Urinary bladder (tissue), 4 donors: Measurements from ENCODE around the gene IFT81. TPM values are rescaled to one million over a fixed set of nuclear protein-coding genes. Genes with fewer than 3 reads are reported as not detected.
"Not testable (repeated sequence)": the region's sequence is repeated elsewhere in the genome, so short reads cannot be mapped to it uniquely, and the experiment has no call there.

Experiments
- DNase-seq: peaks from one replicate; pipeline ENCODE4 v3.0.0-alpha.2; 2015; ENCODE audit errors: extremely low spot score
- H3K27ac ChIP-seq: one replicate; pipeline ENCODE4 v1.5.1; 2013; ENCODE audit warnings: low read depth, mild to moderate bottlenecking, moderate library complexity
- H3K36me3 ChIP-seq: one replicate; pipeline ENCODE4 v1.6.1; 2013; ENCODE audit warnings: mild to moderate bottlenecking, moderate library complexity; ENCODE audit not compliant: insufficient read depth
- H3K4me1 ChIP-seq: one replicate; pipeline ENCODE4 v1.6.1; 2013; ENCODE audit warnings: mild to moderate bottlenecking, moderate library complexity; ENCODE audit not compliant: insufficient read depth
- H3K4me3 ChIP-seq: one replicate; pipeline ENCODE4 v1.5.1; 2013; ENCODE audit warnings: low read depth, low read length
- WGBS: extraction: QIAGEN DNeasy Blood & Tissue Kit; methylation state at CpG from one replicate; pipeline ENCODE4 v1.1.7; 2013; 5-methylcytosine and 5-hydroxymethylcytosine counted together
- polyA plus RNA-seq: library from polyadenylated mRNA; stranded (reverse); fragments of 200-250 nt; gene quantifications from one replicate; pipeline ENCODE4 v1.2.3, GENCODE V29; 2013
- total RNA-seq: library from RNA; depleted of rRNA; stranded (reverse); fragments of >200 nt; gene quantifications from one replicate; pipeline ENCODE4 v1.2.3, GENCODE V29; 2014
- donor health status: healthy with polysubstance abuse.
- donor health status: healthy.

Gene IFT81
- total and polyA plus RNA-seq, 2 donors: 13.2 to 54.0 TPM

DNA sequence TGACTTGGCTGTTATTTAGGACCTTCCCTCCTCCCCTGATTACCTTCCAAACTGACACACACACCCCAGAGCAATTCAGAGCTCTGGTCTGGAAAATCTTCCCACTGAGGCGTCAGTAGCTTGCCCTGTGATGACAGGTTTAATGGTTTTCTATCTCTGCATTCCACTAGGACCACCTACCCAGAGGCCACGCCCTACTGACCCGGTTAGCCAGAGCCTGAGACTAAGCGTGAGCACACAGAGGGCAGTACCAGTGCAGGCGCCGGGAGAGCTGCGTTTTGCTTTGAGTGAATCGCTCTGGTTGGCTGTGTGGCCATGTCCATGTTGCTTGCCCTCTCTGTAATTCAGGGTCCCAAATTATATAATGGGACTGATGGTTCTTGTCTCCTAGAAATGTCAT, 120.7 kb downstream of the IFT81 start:
- WGBS: 67% methylated on average over 8 of the region's 8 CpGs
- H3K4me1 ChIP-seq: no peaks in the 10 kb centered on the region

GRCh38 chr12:110245369-110245772, 121.2 kb downstream of the IFT81 start:
- H3K4me1 ChIP-seq: no peaks in the 10 kb centered on the region
- no peak for DNase-seq

More for the DNA sequence above, 120.7 kb downstream of the IFT81 start:
- no peak overlapping the region for H3K27ac ChIP-seq
- no peaks in the 10 kb centered on the region for H3K36me3 ChIP-seq
- no peak overlapping the region for H3K4me3 ChIP-seq
- DNase-seq: no peak

DNA sequence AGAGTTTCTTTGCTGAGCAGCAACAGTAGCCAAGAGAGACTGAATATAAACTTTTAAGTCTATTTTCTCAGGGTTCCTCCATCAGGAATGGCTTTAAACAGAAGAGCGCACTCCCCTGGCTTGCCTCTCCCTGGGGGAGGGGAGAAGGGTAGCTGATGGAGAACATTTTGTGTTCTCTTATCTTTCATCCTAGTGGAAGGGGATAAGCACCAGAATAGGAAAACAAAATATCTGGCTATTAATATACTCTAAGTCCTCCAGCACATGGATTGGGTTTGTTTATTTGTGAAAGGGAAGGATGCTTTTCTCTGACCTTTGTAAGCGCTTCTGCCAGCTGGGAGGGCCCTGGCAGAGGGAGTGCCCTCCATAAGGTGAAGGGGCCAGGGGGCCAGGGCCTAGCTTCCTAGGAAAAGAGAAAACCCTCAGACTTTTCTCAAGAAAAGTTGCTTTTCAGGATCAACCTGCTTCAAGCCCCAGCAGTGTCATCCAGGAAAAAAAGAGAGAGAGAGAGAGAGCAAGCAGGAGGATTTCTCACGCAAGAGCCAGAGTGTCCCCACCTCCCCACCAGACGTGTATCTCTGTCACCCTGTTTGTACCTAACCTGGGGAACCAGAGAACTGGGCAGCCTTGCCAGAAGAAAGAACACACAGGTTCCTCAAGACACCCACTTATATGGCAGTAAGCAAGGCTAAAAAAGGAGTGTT, 122.6 kb downstream of the IFT81 start:
- 33% methylated on average over 4 of the region's 4 CpGs for WGBS
- DNase-seq: peak; percentile 56
- Histone ChIP-seq H3K36me3 (no peaks in the 10 kb centered on the region), H3K4me1 (peaks cover 1% of the 10 kb centered on the region), H3K27ac (peak overlapping the region; percentile 54), H3K4me3 (no peak overlapping the region)

More at GRCh38 chr12:110245369-110245772, 121.2 kb downstream of the IFT81 start:
- Histone ChIP-seq H3K36me3 (no peaks in the 10 kb centered on the region), H3K4me3 (no peak overlapping the region), H3K27ac (no peak overlapping the region)
- 80% methylated on average over 3 of the region's 3 CpGs for WGBS

DNA sequence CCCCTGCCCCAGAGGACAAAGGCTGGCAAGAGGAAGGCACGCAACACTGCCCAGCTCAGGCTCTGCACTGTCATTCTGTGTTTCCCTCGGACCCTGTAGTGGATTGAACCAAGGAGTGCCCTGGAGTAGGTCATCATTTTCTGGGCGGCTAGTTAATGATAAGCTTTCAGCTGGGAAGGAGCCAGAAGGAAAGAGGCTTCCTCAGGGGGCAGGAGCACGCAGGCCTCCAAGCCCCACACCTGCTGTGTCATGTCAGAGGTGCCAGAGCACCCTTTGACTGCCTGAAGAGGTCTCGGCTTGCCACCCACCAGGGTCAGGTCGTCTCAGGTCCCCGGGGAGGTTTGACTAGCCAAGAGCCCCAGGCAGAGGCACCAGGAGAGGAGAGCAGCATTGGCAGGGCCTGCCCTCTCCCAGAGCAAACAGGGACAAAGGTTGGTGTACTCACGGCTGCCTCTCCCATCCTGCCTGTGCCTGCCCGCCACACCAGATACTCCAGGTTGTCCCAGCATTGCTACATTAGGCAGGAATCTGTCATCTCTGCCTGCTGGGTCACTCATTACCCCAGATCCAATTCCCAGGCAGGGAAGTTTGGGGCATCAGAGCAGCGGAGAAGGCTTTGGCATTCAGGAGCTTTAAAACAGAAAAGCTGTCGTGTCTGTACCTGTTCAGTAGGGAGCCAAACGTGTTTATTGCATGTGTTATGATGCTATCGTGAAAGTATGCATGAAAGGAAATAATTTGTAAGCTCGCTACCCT, 123.4 kb downstream of the IFT81 start:
- no peaks in the 10 kb centered on the region for H3K36me3 ChIP-seq
- 50% methylated on average over 14 of the region's 14 CpGs for WGBS
- peaks cover 1% of the 10 kb centered on the region for H3K4me1 ChIP-seq
- peak overlapping the region; percentile 54 for H3K27ac ChIP-seq
- H3K4me3 ChIP-seq: no peak overlapping the region
- DNase-seq: peak; percentile 78

DNA sequence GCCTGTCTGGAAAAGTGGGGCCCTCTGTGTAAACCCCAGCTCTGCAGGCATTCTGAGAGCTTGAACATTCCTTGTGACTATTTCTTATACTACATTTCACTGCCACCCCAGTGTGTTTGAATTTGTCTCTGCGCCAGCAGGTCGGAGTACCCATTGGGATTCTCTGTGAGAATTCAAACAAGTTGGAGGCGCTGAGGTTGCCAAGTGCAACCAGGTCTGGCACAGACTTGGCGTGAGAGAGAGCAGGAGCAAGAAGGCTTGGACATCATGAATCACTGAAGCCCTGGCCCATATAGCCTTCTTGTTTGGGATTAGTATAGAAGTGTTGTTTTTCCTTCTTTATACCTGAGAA, 123.9 kb downstream of the IFT81 start:
- no peak overlapping the region for H3K27ac ChIP-seq
- H3K4me1 ChIP-seq: peaks cover 1% of the 10 kb centered on the region
- H3K4me3 ChIP-seq: no peak overlapping the region
- WGBS: 72% methylated on average over 4 of the region's 4 CpGs
- no peak for DNase-seq
- no peaks in the 10 kb centered on the region for H3K36me3 ChIP-seq

DNA sequence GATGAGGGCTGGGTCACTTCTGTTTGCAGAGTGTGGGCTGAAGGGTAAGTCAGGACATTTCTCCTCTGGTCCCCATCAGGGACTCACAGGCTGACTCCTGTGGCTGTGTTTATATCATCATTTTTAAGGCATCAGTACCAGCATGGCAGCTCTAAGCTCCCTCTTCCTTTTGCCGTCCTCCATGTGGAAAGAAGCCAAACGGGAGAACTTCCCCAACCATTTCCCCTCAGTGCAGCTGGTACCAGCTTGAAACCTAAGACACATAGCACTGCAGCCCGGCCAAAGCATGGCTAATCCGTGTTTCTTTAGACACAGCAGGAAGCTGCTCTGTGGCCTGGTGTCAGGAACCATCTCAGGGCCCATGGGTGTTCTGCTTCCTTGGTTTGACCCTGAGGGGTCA, 124.9 kb downstream of the IFT81 start:
- no peaks in the 10 kb centered on the region for H3K36me3 ChIP-seq
- peaks cover 1% of the 10 kb centered on the region for H3K4me1 ChIP-seq
- no peak overlapping the region for H3K4me3 ChIP-seq
- 16% methylated on average over 4 of the region's 4 CpGs for WGBS
- DNase-seq: no peak
- H3K27ac ChIP-seq: peak overlapping the region; percentile 11

- DNase-seq: no peak
- peaks cover 1% of the 10 kb centered on the region for H3K4me1 ChIP-seq
- H3K27ac ChIP-seq: no peak overlapping the region
- no peaks in the 10 kb centered on the region for H3K36me3 ChIP-seq
- no peak overlapping the region for H3K4me3 ChIP-seq
- 75% methylated on average over 7 of the region's 7 CpGs for WGBS
These were observed 125.6 kb downstream of the IFT81 start for GRCh38 chr12:110249716-110250225.

DNA sequence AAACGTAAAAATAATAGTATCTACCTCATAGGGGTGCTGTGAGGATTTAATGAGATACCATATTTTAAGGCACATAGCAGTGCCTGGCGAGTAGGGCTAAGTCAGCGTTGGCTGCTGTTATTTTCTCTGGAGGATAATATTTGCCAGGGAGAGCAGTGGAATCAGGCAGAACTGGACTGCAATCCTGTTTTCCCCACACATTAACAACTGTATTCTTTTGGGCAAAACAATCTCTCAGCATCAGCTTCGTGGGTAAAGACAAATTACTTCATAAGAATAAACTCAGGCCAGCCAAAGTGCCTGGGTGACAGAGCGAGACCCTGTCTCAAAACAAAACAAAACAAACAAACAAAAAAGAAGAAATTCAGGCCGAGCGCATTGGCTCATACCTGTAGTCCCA, 127.2 kb downstream of the IFT81 start:
- peaks cover 1% of the 10 kb centered on the region for H3K4me1 ChIP-seq
- DNase-seq: no peak

DNA sequence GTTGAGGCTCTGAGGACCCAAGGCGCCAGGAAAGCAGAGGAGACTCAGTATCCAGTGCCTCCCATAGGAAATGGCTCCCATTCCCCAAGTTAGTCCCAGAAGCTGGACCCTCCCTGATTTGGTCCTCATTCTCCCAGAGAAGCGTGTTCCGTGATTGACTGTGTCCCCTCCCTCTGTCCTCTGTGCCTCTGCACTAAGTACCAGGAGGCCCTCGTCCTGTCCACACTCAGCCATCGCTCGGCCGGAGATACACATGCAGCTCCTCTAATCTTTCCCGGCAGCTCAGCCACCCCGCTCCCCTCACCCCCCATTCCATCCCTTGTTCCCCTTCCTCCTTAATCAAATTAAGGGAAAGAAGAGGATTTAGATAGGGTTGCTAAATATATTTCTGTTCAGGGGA, 128.6 kb downstream of the IFT81 start:
- WGBS: 56% methylated on average over 9 of the region's 9 CpGs
- no peaks in the 10 kb centered on the region for H3K36me3 ChIP-seq
- H3K4me3 ChIP-seq: no peak overlapping the region
- DNase-seq: no peak
- no peak overlapping the region for H3K27ac ChIP-seq
- H3K4me1 ChIP-seq: peaks cover 1% of the 10 kb centered on the region

More for the DNA sequence above, 127.2 kb downstream of the IFT81 start:
- Histone ChIP-seq H3K27ac (no peak overlapping the region), H3K4me3 (no peak overlapping the region), H3K36me3 (no peaks in the 10 kb centered on the region)
- WGBS: 88% methylated on average over 7 of the region's 7 CpGs

DNA sequence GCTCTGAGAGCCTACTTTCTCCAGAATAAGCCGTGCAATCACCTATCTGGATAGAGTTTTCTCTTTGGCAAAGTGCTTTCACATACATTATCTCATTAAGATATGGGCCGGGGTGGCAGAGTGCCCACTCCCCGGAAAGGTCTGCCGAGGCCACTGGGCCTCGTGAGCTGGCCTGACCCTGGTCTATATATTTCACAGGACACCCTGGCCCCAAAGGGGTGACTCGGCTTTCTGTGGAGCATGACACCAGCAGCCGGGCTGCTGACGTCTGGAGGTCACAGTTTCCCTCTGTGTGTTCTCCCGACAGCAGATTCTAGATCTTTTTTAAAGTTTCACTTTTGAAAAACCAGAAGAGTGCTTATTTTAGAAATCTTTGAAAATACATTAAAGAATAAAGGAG, 129.0 kb downstream of the IFT81 start:
- DNase-seq: no peak
- Histone ChIP-seq H3K4me1 (peaks cover 1% of the 10 kb centered on the region), H3K27ac (no peak overlapping the region), H3K4me3 (no peak overlapping the region), H3K36me3 (no peaks in the 10 kb centered on the region)
- 19% methylated on average over 9 of the region's 9 CpGs for WGBS

GRCh38 chr12:110254971-110255540, 130.9 kb downstream of the IFT81 start:
- no peak overlapping the region for H3K4me3 ChIP-seq
- no peak for DNase-seq
- no peaks in the 10 kb centered on the region for H3K36me3 ChIP-seq
- WGBS: 97% methylated on average over 6 of the region's 6 CpGs
- peaks cover 1% of the 10 kb centered on the region for H3K4me1 ChIP-seq
- no peak overlapping the region for H3K27ac ChIP-seq

DNA sequence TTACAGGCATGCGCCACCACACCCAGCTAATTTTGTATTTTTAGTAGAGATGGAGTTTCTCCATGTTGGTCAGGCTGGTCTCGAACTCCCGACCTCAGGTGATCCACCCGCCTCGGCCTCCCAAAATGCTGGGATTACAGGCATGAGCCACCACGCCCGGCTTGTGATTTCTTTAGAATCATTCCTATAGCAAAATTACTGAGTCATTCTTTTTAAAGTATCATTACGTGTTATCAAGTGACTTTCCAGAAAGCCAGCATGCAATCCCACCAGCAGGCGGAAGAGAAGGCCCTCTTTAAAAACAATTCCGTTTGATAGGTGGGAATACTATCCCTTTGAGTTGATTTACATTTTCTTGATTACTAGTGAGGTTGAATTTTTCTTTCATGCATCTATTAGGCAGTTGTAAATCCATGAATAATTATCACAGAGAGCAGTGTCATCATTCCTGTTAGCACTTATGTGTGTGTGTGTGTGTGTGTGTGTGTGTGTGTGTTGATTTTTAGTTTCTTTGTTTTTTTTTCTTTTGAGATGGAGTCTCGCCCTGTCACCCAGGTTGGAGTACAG, 131.8 kb downstream of the IFT81 start:
- H3K36me3 ChIP-seq, H3K27ac ChIP-seq, DNase-seq, H3K4me3 ChIP-seq, H3K4me1 ChIP-seq: not testable (repeated sequence)
- 97% methylated on average over 11 of the region's 11 CpGs for WGBS

DNA sequence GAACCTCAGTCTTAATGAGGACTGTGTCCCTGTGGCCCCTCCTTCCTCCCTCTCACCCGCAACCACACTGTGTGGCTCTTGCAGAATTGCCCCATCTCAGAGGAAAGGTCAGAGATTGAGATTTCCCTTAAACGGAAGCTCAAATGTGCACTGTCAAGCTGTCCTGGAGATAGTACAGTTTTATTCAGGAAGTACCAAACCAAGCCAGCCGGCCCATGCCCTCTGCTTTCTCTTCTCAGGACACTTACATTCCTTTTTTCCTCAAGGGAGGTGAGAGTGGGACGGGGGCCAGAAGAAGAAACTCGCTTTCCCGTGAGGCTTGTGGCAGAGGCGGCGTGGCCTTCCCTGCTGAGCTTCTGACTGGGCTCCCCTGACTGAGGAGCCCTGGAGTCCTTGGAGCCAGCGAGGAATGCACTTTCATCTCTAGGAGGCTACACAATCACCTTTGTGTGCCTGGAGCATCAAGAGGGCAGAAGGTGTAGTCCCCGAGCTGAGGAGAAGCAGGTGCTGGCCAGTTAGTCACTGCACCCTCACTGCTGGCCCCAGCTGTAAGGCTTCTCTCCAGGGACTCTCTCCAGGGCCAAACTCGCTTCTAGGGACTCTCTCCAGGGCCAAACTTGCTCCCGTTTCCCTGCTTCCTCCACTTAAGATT, 132.7 kb downstream of the IFT81 start:
- H3K4me1 ChIP-seq: no peaks in the 10 kb centered on the region
- H3K36me3 ChIP-seq: no peaks in the 10 kb centered on the region
- no peak overlapping the region for H3K4me3 ChIP-seq
- no peak overlapping the region for H3K27ac ChIP-seq
- WGBS: 67% methylated on average over 12 of the region's 12 CpGs
- DNase-seq: no peak
